K562 (cell line): Measurements from ENCODE around the gene IL12RB2. TPM values are rescaled to one million over a fixed set of nuclear protein-coding genes. Genes with fewer than 3 reads are reported as not detected.

Experiments
- ATAC-seq: fragments of 200-7000 bp; cut with Tn5 transposase; 3 replicates; pipeline ENCODE4 v1.9.1; 2020; ENCODE audit warnings: moderate library complexity
- BruUV-seq: library from RNA; stranded (reverse); fragments of 400-500 nt; replicated peaks from 2 replicates; lab custom pipeline; 2021; lab: Mats Ljungman, UMichigan
- CTCF ChIA-PET: fragments of 300-600 bp; formaldehyde crosslinking; extraction: SDS; loops from one replicate; lab custom pipeline; 2021; ENCODE audit warnings: low intra/inter-chr PET ratio; lab: Yijun Ruan, JAX
- POLR2A ChIA-PET: fragments of 300-600, 350-650 bp; sonication (Branson Sonifier 250); formaldehyde crosslinking; extraction: SDS; loops from one replicate; lab custom pipeline; 2021; ENCODE audit warnings: antibody characterized with exemption, inconsistent platforms; lab: Yijun Ruan, JAX
- DNase-seq, 4 experiments: peaks; one replicate each; pipeline versions ENCODE4 v3.0.0 to v3.0.0-alpha.2; 2011 to 2018; ENCODE audit warnings: low spot score in 3 of 4, mixed read lengths in 3 of 4; ENCODE audit errors: extremely low read depth in 1 of 4
- FAIRE-seq: peaks from 2 replicates; lab custom pipeline; 2011; peaks lifted over from hg19 to GRCh38; lab: Jason Lieb, UNC
- H2AFZ ChIP-seq: 2 replicates; pipeline ENCODE4 v1.6.0; 2011; ENCODE audit warnings: low read depth, low read length, control low read depth, inconsistent platforms
- H3K27ac ChIP-seq: fragments of 200-600 bp; 3 replicates; pipeline ENCODE4 v1.8.0; 2011; ENCODE audit warnings: low read depth, mild to moderate bottlenecking, control low read depth, inconsistent platforms, low read length, moderate library complexity, mixed read lengths; ENCODE audit errors: extremely low read depth
- H3K27me3 ChIP-seq, 2 experiments: fragments of 300-600 bp in 1 of 2; 2 replicates in 1 of 2; 3 replicates in 1 of 2; pipeline versions ENCODE4 v1.6.0 to v1.8.0; 2011; ENCODE audit warnings: inconsistent platforms in 2 of 2, low read length in 2 of 2, mild to moderate bottlenecking in 1 of 2, mixed read lengths in 1 of 2, moderate library complexity in 1 of 2; ENCODE audit not compliant: control insufficient read depth in 2 of 2, insufficient read depth in 2 of 2
- H3K36me3 ChIP-seq: fragments of 300-600 bp; 3 replicates; pipeline ENCODE4 v1.8.0; 2011; ENCODE audit warnings: mild to moderate bottlenecking, low read length, inconsistent platforms; ENCODE audit not compliant: control insufficient read depth, insufficient read depth
- H3K4me1 ChIP-seq, 2 experiments: fragments of 200-600 bp in 1 of 2; replicated peaks in 1 of 2; 2 replicates in 1 of 2; 3 replicates in 1 of 2; pipeline versions ENCODE4 v1.5.1 to v1.8.0; 2011; ENCODE audit warnings: inconsistent platforms in 2 of 2, low read length in 2 of 2, mild to moderate bottlenecking in 1 of 2, mixed read lengths in 1 of 2, moderate library complexity in 1 of 2; ENCODE audit not compliant: control insufficient read depth in 2 of 2, insufficient read depth in 2 of 2
- H3K4me2 ChIP-seq: 2 replicates; pipeline ENCODE4 v1.6.1; 2011; ENCODE audit warnings: low read length, control low read depth, inconsistent platforms, mixed read lengths; ENCODE audit not compliant: insufficient read depth
- H3K4me3 ChIP-seq: fragments of 200-600 bp; sonication (generic), shearing (Covaris generic); 2 replicates; pipeline ENCODE4 v1.5.1; 2016; ENCODE audit warnings: control low read depth, inconsistent platforms
- H3K79me2 ChIP-seq: fragments of 200-600 bp; 3 replicates; pipeline ENCODE4 v1.8.0; 2011; ENCODE audit warnings: low read length, inconsistent platforms; ENCODE audit not compliant: control insufficient read depth, insufficient read depth
- H3K9ac ChIP-seq, 2 experiments: 2 replicates each; pipeline versions ENCODE4 v1.6.0 to v1.6.1; 2011; ENCODE audit warnings: low read depth in 2 of 2, low read length in 2 of 2, control low read depth in 1 of 2, inconsistent platforms in 1 of 2, mild to moderate bottlenecking in 1 of 2, mixed read lengths in 1 of 2; ENCODE audit not compliant: insufficient read depth in 1 of 2
- H3K9me1 ChIP-seq: one replicate; pipeline ENCODE4 v1.6.0; 2011; ENCODE audit warnings: inconsistent platforms, mild to moderate bottlenecking, low read length, moderate library complexity; ENCODE audit not compliant: control insufficient read depth, insufficient read depth
- H3K9me3 ChIP-seq: replicated peaks from 2 replicates; pipeline ENCODE4 v1.5.1; 2011; ENCODE audit warnings: low read depth, low read length, inconsistent platforms; ENCODE audit not compliant: control insufficient read depth, insufficient read depth
- H4K20me1 ChIP-seq: replicated peaks from 2 replicates; pipeline ENCODE4 v1.6.1; 2011; ENCODE audit warnings: low read length, inconsistent platforms, mixed read lengths; ENCODE audit not compliant: control insufficient read depth, insufficient read depth
- KDM4B ChIP-seq, 2 experiments: fragments of 450-650 bp in 1 of 2; sonication (generic) in 1 of 2; IDR thresholded peaks; 2 replicates each; pipeline ENCODE4 v1.6.1; 2016 to 2017; ENCODE audit warnings: borderline replicate concordance in 2 of 2, antibody characterized with exemption in 1 of 2, low read depth in 1 of 2, mild to moderate bottlenecking in 1 of 2
- WGBS: fragments of 100-300 bp; shearing (Covaris generic); methylation state at CpG from one replicate; pipeline ENCODE4 v1.1.6; 2016; ENCODE audit warnings: low coverage, mixed read lengths; ENCODE audit not compliant: insufficient coverage; ENCODE audit errors: missing lambda C conversion rate; 5-methylcytosine and 5-hydroxymethylcytosine counted together
- in situ Hi-C: fragments of 300-500 bp; cut with MboI; formaldehyde crosslinking; loops from 4 replicates; pipeline ENCODE4 v1.15.0; 2018; ENCODE audit warnings: inconsistent platforms, mixed read lengths
- intact Hi-C: fragments of 100-400 bp; cut with micrococcal nuclease; formaldehyde crosslinking; loops from 2 replicates; pipeline ENCODE4 v1.14.2; 2022
- polyA plus RNA-seq, 8 experiments: library from polyadenylated mRNA; depleted of rRNA in 4 of 8; stranded (reverse) in 5 of 8; unstranded in 3 of 8; fragments of >200 nt; fragmentation: Nextera tagmentation in 2 of 8; fragmentation: Illumina TruSeq in 1 of 8; extraction: Ambion mirVana in 2 of 8; extraction: Trizol in 1 of 8; gene quantifications; 2 replicates each; pipeline versions ENCODE4 v1.2.1 to v1.2.3, GENCODE V29; 2011 to 2014; ENCODE audit warnings: inconsistent platforms in 1 of 8, missing spikeins in 1 of 8
- total RNA-seq, 7 experiments: library from RNA; depleted of rRNA in 6 of 7; stranded (reverse); fragments of >200 nt in 6 of 7; fragmentation: Illumina TruSeq in 2 of 7; extraction: Trizol in 2 of 7; gene quantifications; 2 replicates each; pipeline versions ENCODE4 v1.2.1 to v1.2.3, GENCODE V29; 2011 to 2021; ENCODE audit warnings: low replicate concordance in 1 of 7
- TF ChIP-seq, protein P1 (sequence below): fragments of 450-650 bp; formaldehyde crosslinking; IDR thresholded peaks from 2 replicates; pipeline ENCODE4 v1.4.0; 2020; ENCODE audit warnings: mild to moderate bottlenecking, moderate library complexity
- TF ChIP-seq, protein P2 (sequence below): fragments of 450-650 bp; IDR thresholded peaks from one replicate; pipeline ENCODE4 v1.6.1; 2018; ENCODE audit warnings: mild to moderate bottlenecking, moderate library complexity; ENCODE audit not compliant: partially characterized antibody
- TF ChIP-seq, protein P3 (sequence below), 2 experiments: IDR thresholded peaks in 1 of 2; conservative IDR thresholded peaks in 1 of 2; 2 replicates each; pipeline ENCODE4 v1.6.1; 2016; ENCODE audit warnings: low read depth in 2 of 2, mild to moderate bottlenecking in 1 of 2, missing compliant biosample characterization in 1 of 2, missing genetic modification characterization in 1 of 2, moderate library complexity in 1 of 2

IL12RB2 gene
- total and polyA plus RNA-seq, 9 of the 15 experiments (the other 6 are each of a cell fraction or from before 2014, with no cell fraction given), result 0.39 to 3.3 (median 1.9) TPM

DNA sequence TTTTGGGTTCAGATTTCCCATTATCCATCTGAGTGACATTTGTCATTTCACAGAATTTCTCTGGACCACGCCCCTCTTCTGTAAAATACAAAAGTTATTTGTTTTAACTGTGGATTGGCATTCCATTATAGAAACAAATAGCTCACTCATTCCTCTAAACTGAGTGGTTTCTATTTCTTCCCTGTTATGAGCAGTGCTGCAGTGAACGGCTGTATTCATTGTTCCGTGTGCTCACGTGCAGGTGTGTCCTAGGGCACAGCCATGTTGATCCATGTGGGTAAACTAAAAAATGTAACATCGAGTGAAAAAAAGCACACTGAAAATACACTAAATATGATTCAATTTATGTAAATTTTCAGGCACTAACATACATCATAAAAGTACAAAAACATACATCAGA is 27.0 kb upstream of the IL12RB2 start:
- Histone ChIP-seq H3K4me3 (no peak overlapping the region), H3K36me3 (no peaks in the 10 kb centered on the region), H3K9ac (no peak overlapping the region), H3K9me3 (no peaks in the 10 kb centered on the region), H3K9me1 (no peaks in the 10 kb centered on the region), H4K20me1 (no peaks in the 10 kb centered on the region), H3K4me1 (no peaks in the 10 kb centered on the region), H3K27ac (no peak overlapping the region), H3K27me3 (no peaks in the 10 kb centered on the region), H3K79me2 (no peaks in the 10 kb centered on the region), H2AFZ (no peak overlapping the region), H3K4me2 (no peak overlapping the region)
- POLR2A ChIA-PET, result no interaction called here
- FAIRE-seq (no peak), ATAC-seq (no peak), DNase-seq (no peak)
- CTCF ChIA-PET, result no interaction called here
- intact Hi-C loops, result no loop called here
- BruUV-seq, result no TSS peak
- 34% methylated on average over 5 of the region's 5 CpGs for WGBS
- TF ChIP-seq, protein P1, sequence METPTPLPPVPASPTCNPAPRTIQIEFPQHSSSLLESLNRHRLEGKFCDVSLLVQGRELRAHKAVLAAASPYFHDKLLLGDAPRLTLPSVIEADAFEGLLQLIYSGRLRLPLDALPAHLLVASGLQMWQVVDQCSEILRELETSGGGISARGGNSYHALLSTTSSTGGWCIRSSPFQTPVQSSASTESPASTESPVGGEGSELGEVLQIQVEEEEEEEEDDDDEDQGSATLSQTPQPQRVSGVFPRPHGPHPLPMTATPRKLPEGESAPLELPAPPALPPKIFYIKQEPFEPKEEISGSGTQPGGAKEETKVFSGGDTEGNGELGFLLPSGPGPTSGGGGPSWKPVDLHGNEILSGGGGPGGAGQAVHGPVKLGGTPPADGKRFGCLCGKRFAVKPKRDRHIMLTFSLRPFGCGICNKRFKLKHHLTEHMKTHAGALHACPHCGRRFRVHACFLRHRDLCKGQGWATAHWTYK (CRISPR knock-in tag), result no peak
- no peak for TF ChIP-seq KDM4B (IDR thresholded peaks at IDR 0.05; ENCODE audit: borderline replicate concordance in 2 of 2, low read depth in 1 of 2)
- TF ChIP-seq, protein P2, sequence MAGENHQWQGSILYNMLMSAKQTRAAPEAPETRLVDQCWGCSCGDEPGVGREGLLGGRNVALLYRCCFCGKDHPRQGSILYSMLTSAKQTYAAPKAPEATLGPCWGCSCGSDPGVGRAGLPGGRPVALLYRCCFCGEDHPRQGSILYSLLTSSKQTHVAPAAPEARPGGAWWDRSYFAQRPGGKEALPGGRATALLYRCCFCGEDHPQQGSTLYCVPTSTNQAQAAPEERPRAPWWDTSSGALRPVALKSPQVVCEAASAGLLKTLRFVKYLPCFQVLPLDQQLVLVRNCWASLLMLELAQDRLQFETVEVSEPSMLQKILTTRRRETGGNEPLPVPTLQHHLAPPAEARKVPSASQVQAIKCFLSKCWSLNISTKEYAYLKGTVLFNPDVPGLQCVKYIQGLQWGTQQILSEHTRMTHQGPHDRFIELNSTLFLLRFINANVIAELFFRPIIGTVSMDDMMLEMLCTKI, result no peak
- TF ChIP-seq, protein P3, sequence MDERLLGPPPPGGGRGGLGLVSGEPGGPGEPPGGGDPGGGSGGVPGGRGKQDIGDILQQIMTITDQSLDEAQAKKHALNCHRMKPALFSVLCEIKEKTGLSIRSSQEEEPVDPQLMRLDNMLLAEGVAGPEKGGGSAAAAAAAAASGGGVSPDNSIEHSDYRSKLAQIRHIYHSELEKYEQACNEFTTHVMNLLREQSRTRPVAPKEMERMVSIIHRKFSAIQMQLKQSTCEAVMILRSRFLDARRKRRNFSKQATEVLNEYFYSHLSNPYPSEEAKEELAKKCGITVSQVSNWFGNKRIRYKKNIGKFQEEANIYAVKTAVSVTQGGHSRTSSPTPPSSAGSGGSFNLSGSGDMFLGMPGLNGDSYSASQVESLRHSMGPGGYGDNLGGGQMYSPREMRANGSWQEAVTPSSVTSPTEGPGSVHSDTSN (CRISPR knock-in tag; IDR thresholded peaks at IDR 0.05; ENCODE audit: low read depth), result no peak
- TF ChIP-seq, protein P3 (tag; conservative IDR thresholded peaks at IDR 0.05; ENCODE audit: low read depth), result no peak
- in situ Hi-C loops, result no loop called here
